LNCaP clone FGC (cell line): ENCODE results near the gene PDE4D.

ENCODE experiments used
- DNase-seq: peaks from one replicate; pipeline ENCODE4 v3.0.0-alpha.2; 2011; ENCODE audit warnings: low read depth
- H3K4me3 ChIP-seq: 2 replicates; pipeline ENCODE4 v1.5.1; 2011; ENCODE audit warnings: mild to moderate bottlenecking, low read depth, low read length, control low read depth
- TF ChIP-seq, protein P1 (sequence below): IDR thresholded peaks from 2 replicates; pipeline ENCODE4 v1.5.1; 2012; ENCODE audit warnings: mild to moderate bottlenecking; ENCODE audit not compliant: control insufficient read depth, insufficient read depth; ENCODE audit errors: extremely low read depth

PDE4D gene

DNA sequence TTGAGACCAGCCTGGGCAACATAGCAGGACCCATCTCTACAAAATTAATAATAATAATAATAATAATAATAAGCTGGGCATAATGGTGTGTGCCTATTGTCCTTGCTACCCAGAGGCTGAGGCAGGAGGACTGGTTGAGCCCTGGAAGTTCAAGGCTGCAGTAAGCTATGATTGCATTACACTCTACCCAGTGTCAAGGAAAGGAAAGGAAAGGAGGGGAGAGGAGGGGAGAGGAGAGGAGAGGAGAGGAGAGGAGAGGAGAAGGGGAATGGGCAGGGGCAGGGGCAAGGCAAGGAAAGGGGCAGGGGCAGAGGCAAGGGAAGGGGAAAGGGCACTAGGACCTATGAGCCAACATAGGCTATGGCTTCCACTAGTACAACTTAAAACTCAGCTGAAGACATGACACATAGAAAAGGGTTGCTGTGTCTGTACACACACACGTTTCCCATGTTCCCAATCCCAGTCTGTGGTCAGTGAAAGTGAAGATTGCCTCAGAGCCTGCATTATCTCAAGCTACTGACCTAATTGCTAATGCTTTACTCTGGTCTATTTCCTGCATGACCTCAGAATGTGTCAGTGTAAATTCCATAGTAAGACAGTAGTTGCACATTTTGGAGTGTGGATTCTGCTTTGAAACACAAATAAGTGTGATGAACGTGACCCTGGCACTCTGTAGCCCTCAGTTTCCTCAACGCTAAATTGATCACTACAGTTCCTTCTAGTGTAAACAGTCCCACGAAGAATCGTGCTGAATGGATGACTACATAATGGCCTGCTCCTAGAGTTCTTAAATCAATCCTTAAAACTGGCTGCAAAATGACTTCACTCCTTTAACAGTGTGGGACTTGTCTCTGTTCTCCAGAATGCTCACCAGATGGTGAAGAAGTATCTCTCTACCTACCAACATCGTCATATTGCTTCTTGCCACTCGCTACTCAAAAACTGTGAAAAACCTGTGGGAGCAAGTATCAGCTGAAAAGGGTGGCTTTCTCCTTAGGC lies 813.6 kb downstream of the PDE4D start:
- H3K4me3 ChIP-seq: no peak overlapping the region
- DNase-seq: no peak
- TF ChIP-seq, protein P1, sequence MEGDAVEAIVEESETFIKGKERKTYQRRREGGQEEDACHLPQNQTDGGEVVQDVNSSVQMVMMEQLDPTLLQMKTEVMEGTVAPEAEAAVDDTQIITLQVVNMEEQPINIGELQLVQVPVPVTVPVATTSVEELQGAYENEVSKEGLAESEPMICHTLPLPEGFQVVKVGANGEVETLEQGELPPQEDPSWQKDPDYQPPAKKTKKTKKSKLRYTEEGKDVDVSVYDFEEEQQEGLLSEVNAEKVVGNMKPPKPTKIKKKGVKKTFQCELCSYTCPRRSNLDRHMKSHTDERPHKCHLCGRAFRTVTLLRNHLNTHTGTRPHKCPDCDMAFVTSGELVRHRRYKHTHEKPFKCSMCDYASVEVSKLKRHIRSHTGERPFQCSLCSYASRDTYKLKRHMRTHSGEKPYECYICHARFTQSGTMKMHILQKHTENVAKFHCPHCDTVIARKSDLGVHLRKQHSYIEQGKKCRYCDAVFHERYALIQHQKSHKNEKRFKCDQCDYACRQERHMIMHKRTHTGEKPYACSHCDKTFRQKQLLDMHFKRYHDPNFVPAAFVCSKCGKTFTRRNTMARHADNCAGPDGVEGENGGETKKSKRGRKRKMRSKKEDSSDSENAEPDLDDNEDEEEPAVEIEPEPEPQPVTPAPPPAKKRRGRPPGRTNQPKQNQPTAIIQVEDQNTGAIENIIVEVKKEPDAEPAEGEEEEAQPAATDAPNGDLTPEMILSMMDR: no peak

DNA sequence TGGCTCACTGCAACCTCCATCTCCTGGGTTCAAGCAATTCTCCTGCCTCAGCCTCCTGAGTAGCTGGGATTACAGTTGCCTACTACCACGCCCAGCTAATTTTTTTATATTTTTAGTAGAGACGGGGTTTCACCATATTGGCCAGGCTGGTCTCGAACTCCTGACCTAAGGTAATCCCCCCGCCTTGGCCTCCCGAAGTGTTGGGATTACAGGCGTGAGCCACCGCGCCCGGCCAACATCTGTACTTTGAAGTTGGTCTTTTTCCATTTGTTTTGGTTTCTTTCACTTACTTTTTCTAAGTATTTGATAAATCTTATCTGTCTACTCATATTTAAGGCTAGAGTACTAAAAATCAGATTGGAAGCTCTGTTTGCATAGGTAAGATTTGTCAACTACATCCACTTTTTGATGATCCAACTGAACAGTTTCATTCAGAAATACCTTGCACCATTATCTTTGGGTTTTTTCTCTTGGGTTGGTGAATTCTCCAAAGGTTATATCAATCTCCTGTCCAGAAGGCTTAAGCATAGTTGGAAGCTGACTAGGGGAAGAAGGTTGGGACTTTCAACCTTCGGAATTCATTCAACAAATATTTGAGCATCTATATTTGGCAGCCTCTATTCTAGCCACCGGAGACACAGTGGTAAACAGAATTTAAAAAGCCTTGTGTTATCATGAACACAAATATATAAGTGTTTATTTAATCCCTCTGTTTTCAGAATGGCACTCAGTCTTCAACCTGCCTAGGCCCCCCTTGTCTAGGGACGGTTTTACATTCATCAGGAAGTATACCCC lies 821.6 kb downstream of the PDE4D start:
- H3K4me3 ChIP-seq: no peak overlapping the region
- DNase-seq: no peak
- TF ChIP-seq, protein P1: no peak

DNA sequence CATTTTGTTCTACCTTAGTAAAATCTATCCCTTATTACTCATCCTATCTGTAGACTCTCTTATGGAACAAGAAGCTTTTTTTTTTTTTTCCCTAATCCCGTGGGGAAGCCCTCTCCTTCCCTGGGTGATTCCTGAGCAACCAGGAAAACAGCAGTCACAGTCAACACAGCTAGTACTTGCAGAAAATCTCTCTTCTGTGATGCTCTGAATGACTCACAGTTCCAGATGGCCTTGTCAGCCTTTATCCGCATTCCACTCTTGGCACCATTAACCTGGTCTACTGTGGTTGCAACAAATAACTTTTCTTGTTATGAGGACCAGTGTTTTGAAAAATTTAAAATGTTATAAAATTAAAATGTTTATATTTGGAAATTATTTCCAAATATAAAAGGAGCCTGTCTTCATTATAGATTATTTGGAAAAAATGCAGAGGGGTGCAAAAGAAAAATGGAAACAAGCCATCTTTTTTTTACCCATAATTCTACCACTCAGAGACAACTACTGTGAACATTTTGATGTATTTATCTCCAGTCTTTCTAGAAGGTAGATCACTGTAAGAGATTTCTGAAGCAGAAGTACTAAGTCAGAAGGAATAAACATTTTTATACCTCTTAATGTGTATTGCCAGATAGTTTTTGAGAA lies 824.0 kb downstream of the PDE4D start:
- TF ChIP-seq, protein P1: no peak
- no peak overlapping the region for H3K4me3 ChIP-seq
- DNase-seq: no peak

DNA sequence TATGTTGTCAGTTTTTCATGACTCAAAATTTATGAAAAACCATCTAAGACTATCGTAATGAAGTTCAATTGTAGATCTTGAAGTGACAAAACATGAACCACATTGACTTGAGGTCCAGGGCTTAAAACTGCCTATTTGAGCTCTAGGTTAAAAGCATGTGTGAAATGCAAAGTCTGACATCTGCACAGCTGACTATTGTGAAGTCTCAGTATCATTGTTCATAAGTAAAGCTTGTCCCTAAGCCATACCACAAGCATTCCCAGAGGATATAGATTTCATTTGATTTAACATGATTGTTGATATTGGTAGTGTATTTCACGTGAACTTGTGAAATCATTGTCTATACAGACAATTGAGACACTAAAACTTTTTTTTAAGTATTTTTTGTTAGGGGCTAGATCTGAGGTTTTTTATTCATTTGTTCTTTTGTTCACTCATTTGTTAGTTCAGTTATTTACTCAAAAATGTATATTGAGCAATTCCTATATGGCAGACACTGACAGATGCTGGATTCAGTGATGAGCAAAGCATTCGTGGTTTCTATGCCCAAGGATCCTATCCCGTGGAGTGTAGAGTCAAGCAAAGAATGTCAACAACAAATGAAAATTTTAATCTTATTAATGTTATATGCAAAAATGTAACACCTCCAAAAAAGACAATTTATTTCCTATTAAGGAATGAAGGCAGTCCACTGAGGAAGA lies 825.4 kb downstream of the PDE4D start:
- no peak overlapping the region for H3K4me3 ChIP-seq
- DNase-seq: no peak
- TF ChIP-seq, protein P1: no peak

DNA sequence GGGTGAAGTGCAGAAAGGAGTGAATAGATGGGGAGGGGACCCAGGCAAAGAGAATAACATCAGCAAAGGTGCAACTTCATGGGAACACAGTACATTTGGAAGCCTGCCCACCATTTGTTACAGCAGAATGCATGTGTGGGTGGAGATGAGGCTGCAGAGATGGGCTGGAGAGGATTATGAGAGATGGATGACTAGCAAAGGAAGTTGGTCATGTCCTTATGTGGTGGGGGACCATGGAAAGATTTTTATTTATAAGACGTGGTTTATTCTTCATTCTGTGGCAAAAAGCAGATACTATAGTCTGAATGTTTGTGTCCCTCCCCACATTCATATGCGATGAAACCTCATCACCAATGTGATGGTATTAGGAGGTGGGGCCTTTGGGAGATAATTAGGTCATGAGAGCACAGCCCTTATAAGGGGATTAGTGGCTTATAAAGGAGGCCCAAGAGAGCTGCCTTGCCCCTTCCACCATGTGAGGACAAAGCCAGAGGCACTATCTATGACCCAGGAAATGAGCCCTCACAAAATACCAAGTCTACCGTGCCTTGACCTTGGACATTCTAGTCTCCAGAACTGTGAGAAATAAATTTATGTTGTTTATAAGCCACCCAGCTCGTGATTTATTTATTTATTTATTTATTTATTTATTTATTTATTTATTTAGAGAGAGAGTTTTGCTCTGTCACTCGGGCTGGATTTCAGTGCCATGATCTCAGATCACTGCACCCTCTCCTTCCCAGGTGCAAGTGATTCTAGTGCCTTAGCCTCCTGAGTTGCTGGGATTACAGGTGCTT lies 827.0 kb downstream of the PDE4D start:
- no peak overlapping the region for H3K4me3 ChIP-seq
- DNase-seq: no peak
- TF ChIP-seq, protein P1: no peak
